IPS-18a (cell line): ENCODE data around the gene ZFP36L1.

Experiments
- H3K27ac ChIP-seq: one replicate; pipeline ENCODE4 v1.5.1; 2013; ENCODE audit warnings: low read length
- H3K27me3 ChIP-seq: one replicate; pipeline ENCODE4 v1.6.1; 2013; ENCODE audit warnings: mild to moderate bottlenecking, low read length; ENCODE audit not compliant: control insufficient read depth, insufficient read depth
- H3K36me3 ChIP-seq: one replicate; pipeline ENCODE4 v1.6.1; 2013; ENCODE audit warnings: low read depth, low read length; ENCODE audit not compliant: control insufficient read depth
- H3K4me1 ChIP-seq: one replicate; pipeline ENCODE4 v1.6.1; 2013; ENCODE audit warnings: low read depth, low read length; ENCODE audit not compliant: control insufficient read depth
- H3K4me3 ChIP-seq: one replicate; pipeline ENCODE4 v1.5.1; 2013; ENCODE audit warnings: low read length
- H3K9ac ChIP-seq: one replicate; pipeline ENCODE4 v1.6.1; 2013; ENCODE audit warnings: mild to moderate bottlenecking, low read length, moderate library complexity
- H3K9me3 ChIP-seq: one replicate; pipeline ENCODE4 v1.6.1; 2013; ENCODE audit warnings: low read depth, low read length; ENCODE audit not compliant: control insufficient read depth

Gene ZFP36L1

GRCh38 chr14:68784978-68785533 lies 7.8 kb downstream of the ZFP36L1 start:
- Histone ChIP-seq H3K27ac (no peak overlapping the region), H3K36me3 (peaks cover 29% of the 10 kb centered on the region), H3K9ac (no peak overlapping the region), H3K4me3 (no peak overlapping the region), H3K9me3 (no peaks in the 10 kb centered on the region), H3K4me1 (peaks cover 14% of the 10 kb centered on the region), H3K27me3 (no peaks in the 10 kb centered on the region)

GRCh38 chr14:68784226-68784910 lies 8.5 kb downstream of the ZFP36L1 start:
- Histone ChIP-seq H3K4me1 (peaks cover 10% of the 10 kb centered on the region), H3K9ac (no peak overlapping the region), H3K36me3 (peaks cover 22% of the 10 kb centered on the region), H3K27ac (no peak overlapping the region), H3K9me3 (no peaks in the 10 kb centered on the region), H3K27me3 (no peaks in the 10 kb centered on the region), H3K4me3 (no peak overlapping the region)

GRCh38 chr14:68783408-68784225 lies 9.2 kb downstream of the ZFP36L1 start:
- peaks cover 16% of the 10 kb centered on the region for H3K36me3 ChIP-seq
- H3K9ac ChIP-seq, result no peak overlapping the region
- H3K27me3 ChIP-seq, result no peaks in the 10 kb centered on the region
- no peak overlapping the region for H3K4me3 ChIP-seq
- peaks cover 6% of the 10 kb centered on the region for H3K4me1 ChIP-seq
- H3K9me3 ChIP-seq, result no peaks in the 10 kb centered on the region
- no peak overlapping the region for H3K27ac ChIP-seq

- Histone ChIP-seq H3K27ac (no peak overlapping the region), H3K9me3 (no peaks in the 10 kb centered on the region)
Measured at GRCh38 chr14:68782091-68782981, 10.5 kb downstream of the ZFP36L1 start.

GRCh38 chr14:68781161-68782021 lies 11.5 kb downstream of the ZFP36L1 start:
- Histone ChIP-seq H3K36me3 (no peaks in the 10 kb centered on the region), H3K27me3 (no peaks in the 10 kb centered on the region), H3K4me1 (peaks cover 6% of the 10 kb centered on the region), H3K27ac (no peak overlapping the region), H3K9me3 (no peaks in the 10 kb centered on the region), H3K4me3 (no peak overlapping the region), H3K9ac (no peak overlapping the region)

More at GRCh38 chr14:68782091-68782981, 10.5 kb downstream of the ZFP36L1 start:
- Histone ChIP-seq H3K4me3 (no peak overlapping the region), H3K36me3 (peaks cover 3% of the 10 kb centered on the region), H3K27me3 (no peaks in the 10 kb centered on the region), H3K4me1 (peaks cover 6% of the 10 kb centered on the region), H3K9ac (no peak overlapping the region)

- no peak overlapping the region for H3K27ac ChIP-seq
Measured at GRCh38 chr14:68780358-68781160, 12.3 kb downstream of the ZFP36L1 start.

GRCh38 chr14:68779761-68780323 lies 13.0 kb downstream of the ZFP36L1 start:
- Histone ChIP-seq H3K27ac (no peak overlapping the region), H3K4me1 (peaks cover 6% of the 10 kb centered on the region), H3K9ac (no peak overlapping the region), H3K9me3 (no peaks in the 10 kb centered on the region), H3K36me3 (no peaks in the 10 kb centered on the region), H3K27me3 (no peaks in the 10 kb centered on the region), H3K4me3 (no peak overlapping the region)

More at GRCh38 chr14:68780358-68781160, 12.3 kb downstream of the ZFP36L1 start:
- Histone ChIP-seq H3K4me3 (no peak overlapping the region), H3K36me3 (no peaks in the 10 kb centered on the region), H3K27me3 (no peaks in the 10 kb centered on the region), H3K4me1 (peaks cover 6% of the 10 kb centered on the region), H3K9me3 (no peaks in the 10 kb centered on the region), H3K9ac (no peak overlapping the region)

GRCh38 chr14:68777644-68778043 lies 15.2 kb downstream of the ZFP36L1 start:
- Histone ChIP-seq H3K27me3 (no peaks in the 10 kb centered on the region), H3K9me3 (no peaks in the 10 kb centered on the region), H3K4me1 (peaks cover 6% of the 10 kb centered on the region), H3K9ac (no peak overlapping the region), H3K4me3 (no peak overlapping the region), H3K27ac (no peak overlapping the region), H3K36me3 (no peaks in the 10 kb centered on the region)

GRCh38 chr14:68775614-68776126 lies 17.2 kb downstream of the ZFP36L1 start:
- Histone ChIP-seq H3K27me3 (no peaks in the 10 kb centered on the region), H3K4me1 (peaks cover 1% of the 10 kb centered on the region), H3K27ac (no peak overlapping the region), H3K9ac (no peak overlapping the region), H3K36me3 (no peaks in the 10 kb centered on the region), H3K4me3 (no peak overlapping the region), H3K9me3 (no peaks in the 10 kb centered on the region)
